OCI-LY3 (cell line): Measurements from ENCODE around the gene C10orf90.

ENCODE experiments used
- CTCF ChIP-seq: fragments of 200-600, 300-600 bp; sonication (generic); IDR thresholded peaks from 2 replicates; pipeline ENCODE4 v1.5.1; 2014; ENCODE audit warnings: antibody characterized with exemption, low read length, low read depth
- EZH2phosphoT487 ChIP-seq: fragments of 200-600 bp; shearing (Covaris generic); IDR thresholded peaks from 2 replicates; pipeline ENCODE4 v1.6.1; 2018; ENCODE audit warnings: antibody characterized with exemption, mixed run types, low read depth

GRCh38 chr10:126398924-126399323 lies 271.6 kb downstream of the C10orf90 start:
- TF ChIP-seq CTCF: no peak
- no peak for TF ChIP-seq EZH2phosphoT487
